Muscle of arm (tissue), 12 donors: ENCODE measurements around the gene ZDHHC11B. TPM values are rescaled to one million over a fixed set of nuclear protein-coding genes. Genes with fewer than 3 reads are reported as not detected.
A peak's percentile ranks its signal among the peaks of the same experiment; 100 is the strongest.

ENCODE experiments used
- DNase-seq: peaks from one replicate; pipeline ENCODE4 v3.0.0-alpha.2; 2013
- polyA plus RNA-seq, 12 donors: library from polyadenylated mRNA; unstranded; fragments of 120-200 nt; gene quantifications; one replicate each; pipeline ENCODE4 v1.2.1, GENCODE V29; 2013; ENCODE audit not compliant: insufficient read length in 12 of 12

The ZDHHC11B gene
- polyA plus RNA-seq, 12 donors: 5.3 to 34.3 (median 9.0) TPM; not detected in 1

GRCh38 chr5:675111-675870 lies 109.2 kb downstream of the ZDHHC11B start:
- DNase-seq: no peak

- no peak for DNase-seq
Measured at GRCh38 chr5:674630-675011, 109.9 kb downstream of the ZDHHC11B start.

- DNase-seq: no peak
Measured at GRCh38 chr5:673831-674629, 110.5 kb downstream of the ZDHHC11B start.

GRCh38 chr5:673161-673830 lies 111.2 kb downstream of the ZDHHC11B start:
- DNase-seq: no peak

GRCh38 chr5:672329-673160 lies 112.0 kb downstream of the ZDHHC11B start:
- DNase-seq: peak; percentile 89

GRCh38 chr5:671459-672328 lies 112.8 kb downstream of the ZDHHC11B start:
- DNase-seq: peak; percentile 61

- DNase-seq: no peak
Measured at GRCh38 chr5:670396-671270, 113.9 kb downstream of the ZDHHC11B start.

- no peak for DNase-seq
Measured at GRCh38 chr5:669842-670395, 114.6 kb downstream of the ZDHHC11B start.

- no peak for DNase-seq
Measured at GRCh38 chr5:669111-669841, 115.3 kb downstream of the ZDHHC11B start.

GRCh38 chr5:668283-668995 lies 116.1 kb downstream of the ZDHHC11B start:
- no peak for DNase-seq

- DNase-seq: no peak
Measured at GRCh38 chr5:666816-667498, 117.6 kb downstream of the ZDHHC11B start.

- no peak for DNase-seq
Measured at GRCh38 chr5:665956-666711, 118.4 kb downstream of the ZDHHC11B start.

- DNase-seq: no peak
Measured at GRCh38 chr5:665541-665955, 119.0 kb downstream of the ZDHHC11B start.

- no peak for DNase-seq
Measured at GRCh38 chr5:664994-665360, 119.6 kb downstream of the ZDHHC11B start.

- no peak for DNase-seq
Measured at GRCh38 chr5:664343-664993, 120.1 kb downstream of the ZDHHC11B start.
